Gastroesophageal sphincter (tissue), 4 donors: ENCODE measurements around the gene ALDOB. TPM values are rescaled to one million over a fixed set of nuclear protein-coding genes. Genes with fewer than 3 reads are reported as not detected.

Source experiments
- ATAC-seq: fragments of 150-250 bp; one replicate; pipeline ENCODE4 v1.9.1; 2016; ENCODE audit warnings: mild to moderate bottlenecking, moderate library complexity
- H3K27ac ChIP-seq, 4 donors: fragments of 200-600 bp; sonication (generic) in 3 of 4; 1 replicate in 3 of 4; 2 replicates in 1 of 4; pipeline ENCODE4 v1.5.1; 2016 to 2019
- H3K27me3 ChIP-seq: fragments of 200-600 bp; sonication (generic); one replicate; pipeline ENCODE4 v1.5.1; 2019
- H3K36me3 ChIP-seq, 2 donors: fragments of 200-600 bp; sonication (generic); one replicate each; pipeline ENCODE4 v1.5.1; 2019; ENCODE audit warnings: control low read depth in 1 of 2
- H3K4me1 ChIP-seq, 3 donors: fragments of 200-600 bp; sonication (generic); 1 replicate in 2 of 3; 2 replicates in 1 of 3; pipeline ENCODE4 v1.5.1; 2016 to 2019; ENCODE audit warnings: control low read depth in 2 of 3
- H3K4me3 ChIP-seq, 2 donors: fragments of 200-600 bp; sonication (generic); one replicate each; pipeline ENCODE4 v1.5.1; 2019; ENCODE audit warnings: mild to moderate bottlenecking in 1 of 2, moderate library complexity in 1 of 2
- H3K9me3 ChIP-seq, 3 donors: fragments of 200-600 bp; sonication (generic); one replicate each; pipeline ENCODE4 v1.5.1; 2017 to 2019; ENCODE audit warnings: control low read depth in 2 of 3
- EP300 ChIP-seq: sonication (generic); formaldehyde crosslinking; IDR thresholded peaks from one replicate; pipeline ENCODE4 v1.6.1; 2017; ENCODE audit warnings: antibody characterized with exemption, mild to moderate bottlenecking
- POLR2A ChIP-seq, 2 donors: fragments of 450-650 bp; IDR thresholded peaks; one replicate each; pipeline ENCODE4 v1.6.1; 2017; ENCODE audit warnings: antibody characterized with exemption in 2 of 2, mild to moderate bottlenecking in 2 of 2, moderate library complexity in 1 of 2
- POLR2AphosphoS5 ChIP-seq: sonication (generic); formaldehyde crosslinking; IDR thresholded peaks from one replicate; pipeline ENCODE4 v1.6.1; 2017; ENCODE audit warnings: antibody characterized with exemption
- WGBS, 2 donors: methylation state at CpG; one replicate each; pipeline ENCODE4 v1.1.5; 2018; ENCODE audit warnings: low coverage in 1 of 2; 5-methylcytosine and 5-hydroxymethylcytosine counted together
- total RNA-seq, 4 donors: library from RNA; depleted of rRNA; stranded (reverse); fragments of >200 nt; gene quantifications; one replicate each; pipeline ENCODE4 v1.1.0, GENCODE V29; 2016
- TF ChIP-seq, protein P1 (sequence below), 4 experiments: fragments of 200-600 bp in 2 of 4; fragments of 450-650 bp in 2 of 4; sonication (generic) in 1 of 4; IDR thresholded peaks; one replicate each; pipeline ENCODE4 v1.5.1; 2017 to 2019; ENCODE audit warnings: antibody characterized with exemption in 4 of 4, mild to moderate bottlenecking in 2 of 4, moderate library complexity in 2 of 4

Gene ALDOB
- total RNA-seq, 4 donors from 2014 or later = not detected

DNA sequence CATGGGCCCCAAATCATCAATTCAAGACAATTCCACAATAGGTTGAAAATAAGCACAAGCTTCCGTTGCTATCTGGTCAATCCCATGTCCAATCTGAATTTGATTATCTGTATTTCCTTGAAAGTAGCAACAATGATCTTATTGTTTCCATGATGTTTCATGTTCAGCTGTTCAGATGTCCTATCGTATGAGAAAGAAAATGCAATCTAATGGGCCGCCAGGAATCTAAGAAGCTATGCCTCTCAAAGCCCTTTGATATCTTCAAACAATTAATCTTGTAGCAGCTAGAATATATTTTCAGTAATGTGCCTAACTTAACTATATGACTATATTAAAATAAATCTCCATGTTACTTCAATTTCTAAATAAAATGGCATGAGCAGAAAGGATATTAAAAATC, 32.1 kb upstream of the ALDOB start:
- no peaks in the 10 kb centered on the region for H3K9me3 ChIP-seq
- peaks cover 0 to 6% of the 10 kb centered on the region in 2 donors for H3K36me3 ChIP-seq
- H3K4me3 ChIP-seq = no peak overlapping the region
- no peak overlapping the region for H3K27ac ChIP-seq
- TF ChIP-seq, protein P1, sequence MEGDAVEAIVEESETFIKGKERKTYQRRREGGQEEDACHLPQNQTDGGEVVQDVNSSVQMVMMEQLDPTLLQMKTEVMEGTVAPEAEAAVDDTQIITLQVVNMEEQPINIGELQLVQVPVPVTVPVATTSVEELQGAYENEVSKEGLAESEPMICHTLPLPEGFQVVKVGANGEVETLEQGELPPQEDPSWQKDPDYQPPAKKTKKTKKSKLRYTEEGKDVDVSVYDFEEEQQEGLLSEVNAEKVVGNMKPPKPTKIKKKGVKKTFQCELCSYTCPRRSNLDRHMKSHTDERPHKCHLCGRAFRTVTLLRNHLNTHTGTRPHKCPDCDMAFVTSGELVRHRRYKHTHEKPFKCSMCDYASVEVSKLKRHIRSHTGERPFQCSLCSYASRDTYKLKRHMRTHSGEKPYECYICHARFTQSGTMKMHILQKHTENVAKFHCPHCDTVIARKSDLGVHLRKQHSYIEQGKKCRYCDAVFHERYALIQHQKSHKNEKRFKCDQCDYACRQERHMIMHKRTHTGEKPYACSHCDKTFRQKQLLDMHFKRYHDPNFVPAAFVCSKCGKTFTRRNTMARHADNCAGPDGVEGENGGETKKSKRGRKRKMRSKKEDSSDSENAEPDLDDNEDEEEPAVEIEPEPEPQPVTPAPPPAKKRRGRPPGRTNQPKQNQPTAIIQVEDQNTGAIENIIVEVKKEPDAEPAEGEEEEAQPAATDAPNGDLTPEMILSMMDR (IDR thresholded peaks at IDR 0.05) = no peak
- no peak for TF ChIP-seq EP300
- no peak for TF ChIP-seq POLR2A (IDR thresholded peaks at IDR 0.05)
- TF ChIP-seq POLR2AphosphoS5 = no peak
- 87% methylated on average over 3 of the region's 3 CpGs for WGBS, 2 donors
- no peaks in the 10 kb centered on the region for H3K4me1 ChIP-seq
- ATAC-seq = no peak
- no peaks in the 10 kb centered on the region for H3K27me3 ChIP-seq

DNA sequence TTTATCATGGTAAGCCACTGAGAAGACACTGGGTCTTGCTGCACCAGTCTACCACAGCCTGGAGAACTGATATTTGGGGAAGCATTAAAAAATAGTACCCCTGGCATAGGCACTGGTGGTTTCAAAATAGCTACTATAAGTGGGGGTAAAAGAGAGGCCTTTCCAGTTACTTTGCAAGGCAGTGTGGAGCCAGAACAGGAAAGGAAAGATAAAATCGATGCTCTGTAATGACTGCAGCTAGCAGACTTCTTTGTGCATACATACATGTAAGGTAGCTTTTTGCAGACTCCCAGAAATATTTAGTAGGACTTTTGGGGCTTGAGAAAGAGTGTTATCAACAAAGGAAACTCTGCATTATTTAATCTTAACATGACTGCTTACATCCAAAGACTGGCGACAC, 31.3 kb upstream of the ALDOB start:
- Histone ChIP-seq H3K9me3 (no peaks in the 10 kb centered on the region), H3K4me1 (no peaks in the 10 kb centered on the region), H3K36me3 (peaks cover 0 to 4% of the 10 kb centered on the region in 2 donors), H3K4me3 (no peak overlapping the region), H3K27ac (no peak overlapping the region), H3K27me3 (no peaks in the 10 kb centered on the region)
- 73 to 88% methylated on average over 2 of the region's 2 CpGs for WGBS, 2 donors
- no peak for ATAC-seq
- no peak for TF ChIP-seq EP300
- no peak for TF ChIP-seq POLR2A (IDR thresholded peaks at IDR 0.05)
- TF ChIP-seq, protein P1 (IDR thresholded peaks at IDR 0.05) = no peak
- TF ChIP-seq POLR2AphosphoS5 = no peak

DNA sequence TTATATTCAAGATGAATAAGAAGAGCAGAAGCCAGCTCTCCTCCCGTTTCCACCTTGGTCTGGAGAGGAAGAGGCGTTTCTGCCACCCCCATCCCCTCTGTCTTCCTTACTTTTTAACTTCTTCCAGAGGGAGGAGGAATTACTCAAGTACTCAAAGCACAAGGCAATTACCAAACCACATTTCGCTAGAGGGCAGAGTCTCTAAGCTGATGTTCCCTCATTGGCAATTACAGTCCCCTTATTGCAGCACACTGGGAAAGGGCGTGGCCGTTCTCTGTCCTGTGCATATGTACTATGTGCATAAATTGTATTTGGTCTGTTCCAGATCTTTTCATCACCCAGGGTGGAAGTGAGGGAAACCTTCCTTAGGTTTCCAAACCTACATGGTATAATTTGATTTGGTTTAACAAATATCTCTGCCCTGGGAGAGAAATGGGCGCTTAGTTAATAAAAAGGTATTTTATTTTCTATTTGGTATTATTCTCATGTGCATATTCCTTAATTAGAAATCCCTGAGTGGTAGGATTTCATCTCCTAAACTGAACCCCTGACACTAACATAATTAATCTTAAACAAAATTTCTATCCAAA, 29.8 kb upstream of the ALDOB start:
- no peak for TF ChIP-seq POLR2AphosphoS5
- TF ChIP-seq, protein P1 (IDR thresholded peaks at IDR 0.05) = peak in 2 of 4 experiments; percentile 20 to 44
- ATAC-seq = no peak
- Histone ChIP-seq H3K4me3 (no peak overlapping the region), H3K36me3 (no peaks in the 10 kb centered on the region), H3K9me3 (no peaks in the 10 kb centered on the region), H3K27ac (no peak overlapping the region), H3K27me3 (no peaks in the 10 kb centered on the region), H3K4me1 (no peaks in the 10 kb centered on the region)
- WGBS, 2 donors = 37 to 70% methylated on average over 2 to 6 of the region's 6 CpGs

DNA sequence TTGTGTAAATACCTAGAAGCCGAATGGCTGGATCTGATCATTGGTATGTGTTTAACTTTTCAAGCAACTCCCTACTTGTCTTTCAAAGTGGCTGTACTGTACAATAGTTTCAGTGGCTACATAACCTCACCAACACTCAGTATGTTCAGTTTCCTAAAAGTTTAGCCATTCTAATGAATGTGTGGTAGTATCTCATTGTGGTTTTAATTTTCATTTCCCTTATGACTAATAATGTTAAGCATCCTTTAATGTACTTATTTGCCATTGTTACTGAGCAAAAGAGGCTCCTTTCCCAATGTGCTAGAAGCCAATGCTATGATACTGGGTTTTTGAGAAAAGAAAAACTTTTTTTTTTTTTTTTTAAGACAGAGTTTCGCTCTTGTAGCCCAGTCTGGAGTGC, 27.8 kb upstream of the ALDOB start:
- no peak overlapping the region for H3K4me3 ChIP-seq
- WGBS, 2 donors = 50 to 62% methylated on average over 1 of the region's 2 CpGs
- TF ChIP-seq POLR2A (IDR thresholded peaks at IDR 0.05) (no peak), POLR2AphosphoS5 (no peak), EP300 (no peak)
- TF ChIP-seq, protein P1 (IDR thresholded peaks at IDR 0.05) = no peak
- no peaks in the 10 kb centered on the region for H3K4me1 ChIP-seq
- H3K27me3 ChIP-seq = no peaks in the 10 kb centered on the region
- H3K9me3 ChIP-seq = no peaks in the 10 kb centered on the region
- no peak overlapping the region for H3K27ac ChIP-seq
- no peak for ATAC-seq
- no peaks in the 10 kb centered on the region for H3K36me3 ChIP-seq

DNA sequence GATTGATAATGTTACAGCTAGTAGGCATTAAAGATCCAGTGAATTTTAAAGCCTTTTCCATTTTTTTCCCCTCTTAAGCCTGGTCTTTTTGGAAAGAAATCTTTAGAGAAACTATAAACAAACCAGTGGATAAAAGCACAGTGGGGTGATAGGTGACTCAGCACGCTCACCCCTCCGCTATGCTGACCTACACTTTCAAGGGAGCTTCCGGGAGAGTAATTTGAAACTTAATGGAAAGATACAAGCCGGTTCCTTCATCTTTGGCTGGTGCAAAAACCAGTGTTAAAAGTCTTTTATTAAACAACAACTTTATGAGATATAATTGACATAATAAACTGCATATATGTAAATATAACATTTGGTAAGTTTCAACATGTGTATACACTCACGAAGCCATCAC, 27.0 kb upstream of the ALDOB start:
- no peak for TF ChIP-seq POLR2AphosphoS5
- H3K36me3 ChIP-seq = no peaks in the 10 kb centered on the region
- H3K27me3 ChIP-seq = no peaks in the 10 kb centered on the region
- H3K27ac ChIP-seq = no peak overlapping the region
- WGBS, 2 donors = 17 to 58% methylated on average over 5 of the region's 5 CpGs
- no peaks in the 10 kb centered on the region for H3K4me1 ChIP-seq
- H3K9me3 ChIP-seq = no peaks in the 10 kb centered on the region
- H3K4me3 ChIP-seq = no peak overlapping the region
- no peak for ATAC-seq
